Femur (tissue), 1 donor: ENCODE results near the gene GPR139.

ENCODE experiments used
- DNase-seq: peaks from one replicate; pipeline ENCODE4 v3.0.0-alpha.2; 2017

The GPR139 gene

DNA sequence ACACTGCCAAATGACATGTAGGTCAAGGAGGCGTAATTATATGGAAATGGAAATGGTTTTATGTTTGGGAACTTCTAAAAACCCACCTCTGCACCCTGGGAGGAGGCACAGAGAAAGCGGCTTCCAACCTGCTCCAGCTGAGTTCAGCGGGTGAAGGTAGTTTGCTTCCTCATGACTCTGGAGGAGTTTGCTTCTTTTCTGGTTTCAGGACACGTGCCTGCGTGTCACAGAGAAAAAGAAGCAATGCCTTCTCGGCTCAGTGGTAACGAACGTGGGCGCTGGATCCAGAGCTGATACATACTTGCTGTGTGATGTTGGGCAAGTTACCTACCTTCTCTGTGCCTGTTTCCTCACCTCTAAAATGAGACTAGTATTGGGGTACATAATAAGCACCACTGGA, 22.1 kb downstream of the GPR139 start:
- no peak for DNase-seq

DNA sequence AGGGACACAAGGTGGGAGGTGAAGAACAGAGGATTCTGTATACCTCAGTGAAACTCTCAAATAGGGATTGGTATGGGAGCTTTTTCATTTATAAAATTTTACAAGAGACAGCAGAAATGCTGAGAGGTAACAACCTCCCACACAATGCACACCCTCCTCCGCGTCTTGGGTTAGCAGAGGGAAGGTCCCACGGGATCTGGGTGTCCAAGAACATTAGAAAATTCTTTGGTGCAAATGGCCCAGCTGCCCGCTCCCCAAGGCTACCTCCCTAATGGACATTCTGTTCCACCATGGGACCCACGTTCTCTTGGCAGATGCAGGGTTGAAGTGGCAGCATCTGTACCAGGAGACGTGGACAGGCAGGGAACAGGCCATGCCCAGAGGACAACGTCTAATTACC, 22.5 kb downstream of the GPR139 start:
- DNase-seq = no peak

- no peak for DNase-seq
These were observed 23.9 kb downstream of the GPR139 start for GRCh38 chr16:20049831-20050230.

- DNase-seq = no peak
These were observed 27.8 kb downstream of the GPR139 start for GRCh38 chr16:20045886-20046285.

GRCh38 chr16:20042848-20043247, 30.8 kb downstream of the GPR139 start:
- DNase-seq = no peak

- DNase-seq = no peak
These were observed 31.6 kb downstream of the GPR139 start for GRCh38 chr16:20041924-20042596.

DNA sequence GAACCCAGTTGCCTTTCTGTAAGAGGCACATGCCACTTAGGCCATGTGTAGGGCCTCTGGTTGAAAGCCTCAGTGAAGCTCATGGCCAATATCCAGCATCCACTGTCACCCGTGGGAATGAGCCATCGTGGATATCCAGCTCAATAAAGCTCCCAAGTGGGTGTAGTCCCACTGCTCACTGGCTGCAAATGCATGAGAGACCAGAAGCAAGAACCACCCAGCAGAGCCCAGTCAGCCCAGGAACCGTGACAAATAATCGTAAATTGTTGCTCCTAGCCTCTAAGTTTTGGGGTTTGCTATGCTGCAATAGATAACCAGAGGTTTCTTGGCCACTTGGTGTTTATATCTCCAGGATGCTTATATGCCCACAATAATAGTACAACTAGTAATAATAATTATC, 33.7 kb downstream of the GPR139 start:
- DNase-seq = no peak

- DNase-seq = no peak
These were observed 44.1 kb downstream of the GPR139 start for GRCh38 chr16:20029611-20030010.

DNA sequence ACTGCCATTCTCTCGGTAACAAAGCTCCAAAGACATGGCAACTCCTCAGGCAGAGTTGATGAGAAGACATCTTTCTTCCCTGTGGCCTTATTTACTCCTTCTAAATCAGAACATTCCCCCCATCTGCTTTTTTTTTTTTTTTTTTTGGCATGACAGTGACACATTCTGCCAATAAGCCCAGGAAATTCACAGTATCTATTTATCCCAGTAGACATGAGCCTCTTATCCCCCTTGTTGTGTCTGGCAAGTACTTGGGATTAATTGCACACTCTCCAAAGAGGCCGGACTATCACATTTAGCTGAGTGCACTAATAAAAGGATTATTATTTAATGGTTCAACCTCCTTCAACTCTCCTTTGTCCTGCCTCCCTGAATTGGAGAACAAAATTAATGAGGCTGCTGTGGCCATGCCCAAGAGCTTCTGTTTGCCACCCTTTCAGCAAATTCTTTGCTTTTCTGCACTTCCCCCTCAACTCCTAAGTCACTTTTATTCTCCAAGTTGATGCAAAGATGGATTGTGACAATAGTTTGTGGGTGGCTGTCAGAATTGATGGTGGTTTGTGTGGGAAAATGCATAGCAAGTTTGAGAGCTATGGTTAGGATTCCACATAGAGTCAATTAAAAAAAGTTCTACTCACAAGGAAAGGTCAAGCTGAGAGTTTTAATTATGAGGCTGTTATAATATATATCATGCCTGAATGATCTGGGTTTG, 47.2 kb downstream of the GPR139 start:
- no peak for DNase-seq

- no peak for DNase-seq
These were observed 50.5 kb downstream of the GPR139 start for GRCh38 chr16:20023190-20023589.

DNA sequence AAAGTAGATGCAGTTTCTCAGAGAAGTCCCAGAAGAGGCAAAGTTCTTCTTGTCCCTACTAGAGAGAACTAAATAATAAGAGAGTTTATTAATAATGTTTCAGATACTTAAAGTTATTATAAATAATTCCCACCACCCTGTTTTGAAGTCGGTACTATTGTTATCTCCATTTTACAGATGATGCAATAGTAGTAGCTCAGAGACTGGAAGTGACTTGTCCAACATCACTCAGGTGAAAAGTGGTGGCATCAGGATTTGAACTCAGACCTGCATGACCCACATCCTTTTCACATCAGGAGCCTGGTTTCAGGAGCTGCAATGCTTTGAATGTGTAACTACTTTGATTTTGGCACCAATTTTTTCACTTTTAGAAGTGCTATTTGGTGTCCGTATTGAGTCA, 52.7 kb downstream of the GPR139 start:
- no peak for DNase-seq

- no peak for DNase-seq
These were observed 53.6 kb downstream of the GPR139 start for GRCh38 chr16:20020083-20020482.

GRCh38 chr16:20016234-20016633, 57.5 kb downstream of the GPR139 start:
- DNase-seq = no peak

- DNase-seq = no peak
These were observed 68.8 kb downstream of the GPR139 start for GRCh38 chr16:20004931-20005330.

- no peak for DNase-seq
These were observed 70.8 kb downstream of the GPR139 start for GRCh38 chr16:20002936-20003335.

GRCh38 chr16:20001856-20002707, 71.6 kb downstream of the GPR139 start:
- DNase-seq = no peak

DNA sequence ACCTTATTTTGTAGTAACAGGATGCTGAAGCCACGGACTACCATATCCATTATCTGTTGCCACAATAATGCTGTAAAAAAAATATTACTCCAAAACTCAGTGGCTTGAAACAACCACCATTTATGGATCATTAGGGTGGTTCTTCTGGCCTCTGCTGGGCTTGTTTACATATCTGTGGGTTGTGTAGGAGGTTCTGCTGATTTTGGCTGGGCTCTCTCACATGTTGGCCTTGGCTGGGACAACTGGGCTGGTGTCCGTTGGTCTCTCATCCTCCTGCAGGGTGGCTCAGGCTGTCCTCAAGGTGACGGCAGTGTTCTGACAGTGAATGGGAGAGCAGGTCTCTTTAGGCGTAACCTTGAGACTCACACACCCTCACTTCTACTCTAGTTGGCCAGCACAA, 76.0 kb downstream of the GPR139 start:
- no peak for DNase-seq

GRCh38 chr16:19997264-19997663, 76.4 kb downstream of the GPR139 start:
- DNase-seq = no peak

- no peak for DNase-seq
These were observed 79.1 kb downstream of the GPR139 start for GRCh38 chr16:19994466-19995170.

GRCh38 chr16:19991614-19992013, 82.1 kb downstream of the GPR139 start:
- DNase-seq = no peak

- no peak for DNase-seq
These were observed 89.6 kb downstream of the GPR139 start for GRCh38 chr16:19984135-19984534.
